MM.1S (cell line): ENCODE measurements around the gene TMTC2.

Experiments used
- DNase-seq: peaks from one replicate; pipeline ENCODE4 v3.0.0-alpha.2; 2015
- H2AFZ ChIP-seq: fragments of 300-600 bp; sonication (generic); 2 replicates; pipeline ENCODE4 v1.6.0; 2016; ENCODE audit warnings: antibody characterized with exemption, low read length
- H3F3A ChIP-seq: fragments of 300-600 bp; sonication (generic); 2 replicates; pipeline ENCODE4 v1.6.1; 2016; ENCODE audit warnings: mild to moderate bottlenecking, antibody characterized with exemption, low read length, moderate library complexity, mixed read lengths; ENCODE audit not compliant: insufficient read depth
- H3K27ac ChIP-seq: fragments of 300-600 bp; sonication (generic); 2 replicates; pipeline ENCODE4 v1.5.1; 2016; ENCODE audit warnings: mild to moderate bottlenecking, low read length
- H3K27me3 ChIP-seq: fragments of 300-600 bp; sonication (generic); replicated peaks from 2 replicates; pipeline ENCODE4 v1.6.0; 2016; ENCODE audit warnings: low read length; ENCODE audit not compliant: insufficient read depth
- H3K36me3 ChIP-seq: fragments of 300-600 bp; sonication (generic); replicated peaks from 2 replicates; pipeline ENCODE4 v1.6.1; 2016; ENCODE audit warnings: mild to moderate bottlenecking, low read length, mixed read lengths; ENCODE audit not compliant: insufficient read depth
- H3K4me1 ChIP-seq: fragments of 300-600 bp; sonication (generic); 2 replicates; pipeline ENCODE4 v1.6.1; 2016; ENCODE audit warnings: low read length, mixed read lengths
- H3K4me2 ChIP-seq: fragments of 300-600 bp; sonication (generic); 2 replicates; pipeline ENCODE4 v1.6.0; 2016; ENCODE audit warnings: low read depth, low read length
- H3K4me3 ChIP-seq: fragments of 300-600 bp; sonication (generic); 2 replicates; pipeline ENCODE4 v1.5.1; 2016; ENCODE audit warnings: low read length, mixed read lengths
- H3K79me2 ChIP-seq: fragments of 300-600 bp; sonication (generic); 2 replicates; pipeline ENCODE4 v1.6.1; 2016; ENCODE audit warnings: mixed run types, low read length, mixed read lengths
- H3K9ac ChIP-seq: fragments of 300-600 bp; sonication (generic); 2 replicates; pipeline ENCODE4 v1.6.1; 2016; ENCODE audit warnings: low read length, mixed read lengths
- H3K9me2 ChIP-seq: fragments of 300-600 bp; sonication (generic); replicated peaks from 2 replicates; pipeline ENCODE4 v1.6.1; 2016; ENCODE audit warnings: mild to moderate bottlenecking, low read length, mixed read lengths; ENCODE audit not compliant: insufficient read depth
- H3K9me3 ChIP-seq: fragments of 300-600 bp; sonication (generic); replicated peaks from 2 replicates; pipeline ENCODE4 v1.6.1; 2016; ENCODE audit warnings: mild to moderate bottlenecking, low read length, mixed read lengths; ENCODE audit not compliant: insufficient read depth
- H4K20me1 ChIP-seq: fragments of 300-600 bp; sonication (generic); 2 replicates; pipeline ENCODE4 v1.6.1; 2016; ENCODE audit warnings: mild to moderate bottlenecking, low read length, moderate library complexity, mixed read lengths; ENCODE audit not compliant: insufficient read depth
- EZH2 ChIP-seq: fragments of 300-600 bp; sonication (generic); optimal IDR thresholded peaks from 2 replicates; pipeline ENCODE3; 2017; ENCODE audit warnings: low read depth, mild to moderate bottlenecking, antibody characterized with exemption, low read length, mixed read lengths
- EZH2phosphoT487 ChIP-seq: fragments of 300-600 bp; sonication (generic); IDR thresholded peaks from 2 replicates; pipeline ENCODE4 v1.6.1; 2018; ENCODE audit warnings: antibody characterized with exemption, low read length
- TF ChIP-seq, protein P1 (sequence below): fragments of 300-600 bp; sonication (generic); IDR thresholded peaks from 2 replicates; pipeline ENCODE4 v1.5.1; 2016; ENCODE audit warnings: antibody characterized with exemption, low read length, mixed read lengths

Gene TMTC2

DNA sequence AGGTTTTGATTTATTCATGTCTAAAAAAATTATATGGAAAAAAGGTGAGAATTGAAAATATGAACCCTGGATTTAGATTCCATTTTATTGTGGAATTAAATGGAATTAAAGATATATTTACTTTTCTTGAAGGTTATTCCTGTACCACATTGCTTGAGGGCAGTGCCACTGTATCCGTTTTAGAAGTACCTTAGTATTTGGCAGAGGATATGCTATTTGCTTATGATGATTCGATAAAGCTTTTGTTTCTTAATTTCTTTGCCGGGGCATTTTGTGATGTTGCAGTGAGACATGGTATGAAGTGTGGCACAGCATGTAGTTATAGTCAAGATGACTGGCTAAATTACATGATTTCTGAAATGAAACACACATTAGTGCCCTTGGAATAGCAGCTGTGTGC is 7.6 kb downstream of the TMTC2 start:
- no peak for DNase-seq
- Histone ChIP-seq H3K4me3 (no peak overlapping the region), H3K4me2 (no peak overlapping the region), H4K20me1 (no peaks in the 10 kb centered on the region), H3K4me1 (no peaks in the 10 kb centered on the region), H3K9me3 (no peaks in the 10 kb centered on the region), H3K9me2 (no peaks in the 10 kb centered on the region), H2AFZ (no peak overlapping the region), H3F3A (no peaks in the 10 kb centered on the region), H3K79me2 (0 out of 2 replicates have a peak, but pooled peaks cover 7% of the 10 kb centered on the region), H3K9ac (no peak overlapping the region), H3K27ac (no peak overlapping the region), H3K36me3 (no peaks in the 10 kb centered on the region), H3K27me3 (no peaks in the 10 kb centered on the region)
- no peak for TF ChIP-seq EZH2
- TF ChIP-seq EZH2phosphoT487 = no peak
- TF ChIP-seq, protein P1, sequence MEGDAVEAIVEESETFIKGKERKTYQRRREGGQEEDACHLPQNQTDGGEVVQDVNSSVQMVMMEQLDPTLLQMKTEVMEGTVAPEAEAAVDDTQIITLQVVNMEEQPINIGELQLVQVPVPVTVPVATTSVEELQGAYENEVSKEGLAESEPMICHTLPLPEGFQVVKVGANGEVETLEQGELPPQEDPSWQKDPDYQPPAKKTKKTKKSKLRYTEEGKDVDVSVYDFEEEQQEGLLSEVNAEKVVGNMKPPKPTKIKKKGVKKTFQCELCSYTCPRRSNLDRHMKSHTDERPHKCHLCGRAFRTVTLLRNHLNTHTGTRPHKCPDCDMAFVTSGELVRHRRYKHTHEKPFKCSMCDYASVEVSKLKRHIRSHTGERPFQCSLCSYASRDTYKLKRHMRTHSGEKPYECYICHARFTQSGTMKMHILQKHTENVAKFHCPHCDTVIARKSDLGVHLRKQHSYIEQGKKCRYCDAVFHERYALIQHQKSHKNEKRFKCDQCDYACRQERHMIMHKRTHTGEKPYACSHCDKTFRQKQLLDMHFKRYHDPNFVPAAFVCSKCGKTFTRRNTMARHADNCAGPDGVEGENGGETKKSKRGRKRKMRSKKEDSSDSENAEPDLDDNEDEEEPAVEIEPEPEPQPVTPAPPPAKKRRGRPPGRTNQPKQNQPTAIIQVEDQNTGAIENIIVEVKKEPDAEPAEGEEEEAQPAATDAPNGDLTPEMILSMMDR = no peak

DNA sequence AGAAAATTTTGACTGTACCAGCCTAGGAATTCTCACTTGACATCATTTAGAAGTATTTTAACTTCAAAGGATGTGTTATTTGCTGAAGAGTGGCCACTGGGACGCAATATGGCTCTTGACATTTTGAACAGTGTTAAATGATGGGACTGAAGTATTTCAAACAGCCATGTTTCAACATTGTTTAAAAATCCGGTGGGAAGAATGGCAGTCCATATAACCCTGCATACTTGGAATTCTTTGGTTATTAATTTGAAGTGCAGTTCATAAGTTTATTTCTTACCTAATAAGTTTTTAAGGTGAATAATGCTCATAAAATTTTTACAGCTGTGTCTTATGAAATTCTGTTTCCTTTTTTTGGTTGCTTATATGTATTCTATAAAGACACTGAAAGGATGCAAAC is 8.3 kb downstream of the TMTC2 start:
- no peaks in the 10 kb centered on the region for H3K27me3 ChIP-seq
- H2AFZ ChIP-seq = no peak overlapping the region
- H3F3A ChIP-seq = no peaks in the 10 kb centered on the region
- H3K79me2 ChIP-seq = 0 out of 2 replicates have a peak, but pooled peaks cover 2% of the 10 kb centered on the region
- H3K4me1 ChIP-seq = no peaks in the 10 kb centered on the region
- no peaks in the 10 kb centered on the region for H4K20me1 ChIP-seq
- no peak overlapping the region for H3K4me2 ChIP-seq
- H3K9ac ChIP-seq = no peak overlapping the region
- H3K9me3 ChIP-seq = no peaks in the 10 kb centered on the region
- DNase-seq = no peak
- H3K9me2 ChIP-seq = no peaks in the 10 kb centered on the region
- H3K27ac ChIP-seq = no peak overlapping the region
- H3K36me3 ChIP-seq = no peaks in the 10 kb centered on the region
- no peak overlapping the region for H3K4me3 ChIP-seq
- TF ChIP-seq EZH2 (no peak), EZH2phosphoT487 (no peak)
- TF ChIP-seq, protein P1 = no peak

DNA sequence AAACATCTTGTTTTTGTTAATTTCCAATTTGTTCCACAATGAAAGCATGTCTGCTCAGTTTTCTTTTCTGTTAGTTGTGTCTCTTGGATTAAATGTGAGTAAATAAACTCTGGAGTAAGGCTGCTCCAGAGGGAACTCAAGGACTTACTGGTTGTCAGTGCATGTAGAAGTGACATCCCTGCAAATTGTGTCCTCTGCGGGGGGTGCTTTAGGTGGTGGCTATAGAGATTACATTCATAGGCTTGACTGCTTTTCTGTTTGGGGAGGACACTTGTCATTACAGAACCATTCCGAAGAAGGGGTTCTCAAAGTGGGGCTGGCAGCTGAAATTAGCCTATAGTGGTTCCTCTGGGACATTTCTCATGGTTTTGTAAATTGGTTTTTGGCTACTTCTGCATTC is 8.8 kb downstream of the TMTC2 start:
- no peaks in the 10 kb centered on the region for H3K4me1 ChIP-seq
- TF ChIP-seq EZH2 (no peak), EZH2phosphoT487 (no peak)
- TF ChIP-seq, protein P1 = no peak
- no peak overlapping the region for H2AFZ ChIP-seq
- H3K27me3 ChIP-seq = no peaks in the 10 kb centered on the region
- no peaks in the 10 kb centered on the region for H3K79me2 ChIP-seq
- no peaks in the 10 kb centered on the region for H3K36me3 ChIP-seq
- no peaks in the 10 kb centered on the region for H3K9me2 ChIP-seq
- H3K4me2 ChIP-seq = no peak overlapping the region
- H3K27ac ChIP-seq = no peak overlapping the region
- H3K4me3 ChIP-seq = no peak overlapping the region
- no peaks in the 10 kb centered on the region for H3K9me3 ChIP-seq
- no peak overlapping the region for H3K9ac ChIP-seq
- no peaks in the 10 kb centered on the region for H3F3A ChIP-seq
- no peak for DNase-seq
- no peaks in the 10 kb centered on the region for H4K20me1 ChIP-seq
